PC-3 (cell line): ENCODE data around the gene ARHGEF4. TPM values are rescaled to one million over a fixed set of nuclear protein-coding genes. Genes with fewer than 3 reads are reported as not detected.

Experiments used
- ATAC-seq: fragments of 200-7000 bp; cut with Tn5 transposase; 2 replicates; pipeline ENCODE4 v1.9.1; 2020; ENCODE audit warnings: mild to moderate bottlenecking, moderate library complexity
- BruUV-seq: library from RNA; stranded (reverse); fragments of 400-500 nt; replicated peaks from 2 replicates; lab custom pipeline; 2021; lab: Mats Ljungman, UMichigan
- CTCF ChIA-PET: fragments of 300-600 bp; sonication (Branson Sonifier 250); formaldehyde crosslinking; loops from one replicate; lab custom pipeline; 2022; ENCODE audit warnings: antibody characterized with exemption; lab: Charles Lee
- POLR2A ChIA-PET: fragments of 300-600 bp; sonication (Branson Sonifier 250); formaldehyde crosslinking; loops from one replicate; lab custom pipeline; 2022; ENCODE audit warnings: antibody characterized with exemption; ENCODE audit not compliant: unreplicated experiment; lab: Charles Lee
- DNase-seq: peaks from one replicate; pipeline ENCODE4 v3.0.0-alpha.2; 2015
- H2AFZ ChIP-seq: fragments of 300-600 bp; sonication (generic); 2 replicates; pipeline ENCODE4 v1.6.0; 2016; ENCODE audit warnings: antibody characterized with exemption, low read length
- H3F3A ChIP-seq: fragments of 300-600 bp; sonication (generic); one replicate; pipeline ENCODE4 v1.6.0; 2017; ENCODE audit warnings: antibody characterized with exemption, low read length, control low read depth, mild to moderate bottlenecking; ENCODE audit not compliant: unreplicated experiment
- H3K27ac ChIP-seq: fragments of 300-600 bp; sonication (generic); 2 replicates; pipeline ENCODE4 v1.5.1; 2016; ENCODE audit warnings: mild to moderate bottlenecking, low read length
- H3K27me3 ChIP-seq: fragments of 300-600 bp; sonication (generic); 2 replicates; pipeline ENCODE4 v1.6.1; 2016; ENCODE audit warnings: low read length, mixed read lengths
- H3K36me3 ChIP-seq: fragments of 300-600 bp; sonication (generic); 2 replicates; pipeline ENCODE4 v1.6.1; 2016; ENCODE audit warnings: low read depth, mixed run types, low read length, mixed read lengths
- H3K4me1 ChIP-seq: fragments of 300-600 bp; sonication (generic); 2 replicates; pipeline ENCODE4 v1.5.1; 2016; ENCODE audit warnings: low read length; ENCODE audit not compliant: insufficient read depth
- H3K4me2 ChIP-seq: fragments of 300-600 bp; sonication (generic); 2 replicates; pipeline ENCODE4 v1.6.0; 2016; ENCODE audit warnings: low read length
- H3K4me3 ChIP-seq: fragments of 300-600 bp; sonication (generic); 2 replicates; pipeline ENCODE4 v1.5.1; 2016; ENCODE audit warnings: mild to moderate bottlenecking, low read length, mixed read lengths
- H3K79me2 ChIP-seq: fragments of 300-600 bp; sonication (generic); 2 replicates; pipeline ENCODE4 v1.6.1; 2017; ENCODE audit warnings: low read length, mixed read lengths
- H3K9ac ChIP-seq: fragments of 300-600 bp; sonication (generic); 2 replicates; pipeline ENCODE4 v1.6.0; 2016; ENCODE audit warnings: mild to moderate bottlenecking, low read length
- H3K9me2 ChIP-seq: fragments of 300-600 bp; sonication (generic); replicated peaks from 2 replicates; pipeline ENCODE4 v1.6.1; 2016; ENCODE audit warnings: mixed run types, low read length, mixed read lengths
- H3K9me3 ChIP-seq: fragments of 300-600 bp; sonication (generic); 2 replicates; pipeline ENCODE4 v1.6.1; 2016; ENCODE audit warnings: low read length, mixed read lengths
- H4K20me1 ChIP-seq: fragments of 300-600 bp; sonication (generic); 2 replicates; pipeline ENCODE4 v1.6.1; 2016; ENCODE audit warnings: low read length, mixed read lengths
- EZH2 ChIP-seq: fragments of 300-600 bp; sonication (generic); IDR thresholded peaks from one replicate; pipeline ENCODE4 v1.6.1; 2017; ENCODE audit warnings: antibody characterized with exemption, mild to moderate bottlenecking, low read length; ENCODE audit not compliant: unreplicated experiment
- EZH2phosphoT487 ChIP-seq: fragments of 300-600 bp; sonication (generic); IDR thresholded peaks from 2 replicates; pipeline ENCODE4 v1.6.1; 2018; ENCODE audit warnings: mild to moderate bottlenecking, antibody characterized with exemption, low read length, borderline replicate concordance
- intact Hi-C: fragments of 100-400 bp; cut with micrococcal nuclease; formaldehyde crosslinking; loops from 2 replicates; pipeline ENCODE4 v1.9.0; 2023
- total RNA-seq: library from RNA; depleted of rRNA; stranded (reverse); fragments of >200 nt; gene quantifications from 2 replicates; pipeline ENCODE4 v1.2.3, GENCODE V29; 2014
- TF ChIP-seq, protein P1 (sequence below): fragments of 300-600 bp; sonication (generic); conservative IDR thresholded peaks from 2 replicates; pipeline ENCODE4 v1.5.1; 2017; ENCODE audit warnings: antibody characterized with exemption, low read depth, mild to moderate bottlenecking, low read length

ARHGEF4 gene
- total RNA-seq, 1 experiment from 2014 or later = 21.5 TPM

DNA sequence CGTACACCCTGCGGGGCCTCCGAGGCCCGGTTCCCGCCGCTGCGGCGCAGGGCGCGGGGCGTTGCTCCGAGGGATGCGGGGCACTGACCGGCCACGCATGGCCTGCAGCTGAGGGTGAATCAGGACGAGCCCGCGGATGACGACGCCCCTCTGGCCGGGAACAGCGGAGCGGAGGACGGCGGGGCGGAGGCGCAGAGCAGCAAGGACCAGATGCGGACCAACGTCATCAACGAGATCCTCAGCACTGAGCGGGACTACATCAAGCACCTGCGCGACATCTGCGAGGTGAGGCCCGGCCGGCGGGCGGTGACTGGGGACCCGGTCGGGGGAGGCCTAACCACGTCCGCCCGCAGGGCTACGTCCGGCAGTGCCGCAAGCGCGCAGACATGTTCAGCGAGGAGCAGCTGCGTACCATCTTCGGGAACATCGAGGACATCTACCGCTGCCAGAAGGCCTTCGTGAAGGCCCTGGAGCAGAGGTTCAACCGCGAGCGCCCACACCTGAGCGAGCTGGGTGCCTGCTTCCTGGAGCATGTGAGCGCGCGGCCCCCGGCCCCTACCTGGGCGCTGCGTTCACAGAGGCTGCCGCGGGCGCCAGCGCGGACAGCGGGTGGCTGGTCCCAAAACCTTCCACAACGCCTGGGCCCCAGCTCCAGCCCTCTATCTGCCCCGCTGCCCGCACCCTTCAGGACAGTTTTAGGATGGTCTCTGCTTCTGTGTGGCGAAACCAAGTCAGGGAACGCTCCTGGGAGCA is 203.4 kb downstream of the ARHGEF4 start:
- Histone ChIP-seq H3K9me2 (no peaks in the 10 kb centered on the region), H3K9ac (no peak overlapping the region), H3K79me2 (no peaks in the 10 kb centered on the region), H3K4me3 (no peak overlapping the region), H3K36me3 (no peaks in the 10 kb centered on the region), H3K9me3 (no peaks in the 10 kb centered on the region), H4K20me1 (no peaks in the 10 kb centered on the region), H3F3A (no peaks in the 10 kb centered on the region), H3K27me3 (no peaks in the 10 kb centered on the region), H3K4me2 (no peak overlapping the region), H3K27ac (no peak overlapping the region), H2AFZ (no peak overlapping the region), H3K4me1 (no peaks in the 10 kb centered on the region)
- POLR2A ChIA-PET = no interaction called here
- no peak for DNase-seq
- ATAC-seq = no peak
- intact Hi-C loops = no loop called here
- TF ChIP-seq EZH2 (no peak), EZH2phosphoT487 (no peak)
- TF ChIP-seq, protein P1, sequence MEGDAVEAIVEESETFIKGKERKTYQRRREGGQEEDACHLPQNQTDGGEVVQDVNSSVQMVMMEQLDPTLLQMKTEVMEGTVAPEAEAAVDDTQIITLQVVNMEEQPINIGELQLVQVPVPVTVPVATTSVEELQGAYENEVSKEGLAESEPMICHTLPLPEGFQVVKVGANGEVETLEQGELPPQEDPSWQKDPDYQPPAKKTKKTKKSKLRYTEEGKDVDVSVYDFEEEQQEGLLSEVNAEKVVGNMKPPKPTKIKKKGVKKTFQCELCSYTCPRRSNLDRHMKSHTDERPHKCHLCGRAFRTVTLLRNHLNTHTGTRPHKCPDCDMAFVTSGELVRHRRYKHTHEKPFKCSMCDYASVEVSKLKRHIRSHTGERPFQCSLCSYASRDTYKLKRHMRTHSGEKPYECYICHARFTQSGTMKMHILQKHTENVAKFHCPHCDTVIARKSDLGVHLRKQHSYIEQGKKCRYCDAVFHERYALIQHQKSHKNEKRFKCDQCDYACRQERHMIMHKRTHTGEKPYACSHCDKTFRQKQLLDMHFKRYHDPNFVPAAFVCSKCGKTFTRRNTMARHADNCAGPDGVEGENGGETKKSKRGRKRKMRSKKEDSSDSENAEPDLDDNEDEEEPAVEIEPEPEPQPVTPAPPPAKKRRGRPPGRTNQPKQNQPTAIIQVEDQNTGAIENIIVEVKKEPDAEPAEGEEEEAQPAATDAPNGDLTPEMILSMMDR = no peak
- CTCF ChIA-PET = no interaction called here
- BruUV-seq = no TSS peak

DNA sequence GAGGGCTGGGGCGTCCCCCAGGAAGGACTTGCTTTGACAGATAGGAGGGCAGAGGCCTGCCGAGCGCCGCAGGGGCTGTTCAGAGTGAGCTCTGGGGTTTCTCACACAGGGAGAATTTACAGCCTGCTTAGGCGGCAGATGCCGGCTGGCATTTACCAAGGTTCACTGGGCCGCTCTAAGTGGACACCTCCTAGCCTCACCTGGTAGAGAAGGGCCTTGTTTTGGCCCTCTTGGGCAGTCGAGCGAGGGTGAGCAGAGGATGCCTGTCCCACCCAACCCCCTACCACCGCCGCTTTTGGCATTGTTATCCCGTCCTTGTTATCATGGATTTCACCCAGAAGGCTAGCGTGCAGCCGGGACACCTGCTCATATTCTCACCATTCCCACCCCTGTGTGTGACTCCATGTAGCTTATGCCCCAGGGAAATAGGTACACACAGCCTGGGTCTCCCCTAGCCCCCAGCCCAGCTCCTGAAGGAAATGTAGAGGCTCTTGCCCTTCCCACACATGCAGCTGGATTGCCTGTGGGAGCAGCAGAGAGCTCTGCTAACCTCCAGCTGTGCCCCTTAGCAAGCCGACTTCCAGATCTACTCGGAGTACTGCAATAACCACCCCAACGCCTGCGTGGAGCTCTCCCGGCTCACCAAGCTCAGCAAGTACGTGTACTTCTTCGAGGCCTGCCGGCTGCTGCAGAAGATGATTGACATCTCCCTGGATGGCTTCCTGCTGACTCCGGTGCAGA is 204.1 kb downstream of the ARHGEF4 start:
- CTCF ChIA-PET = no interaction called here
- POLR2A ChIA-PET = no interaction called here
- BruUV-seq = no TSS peak
- H3K4me2 ChIP-seq = no peak overlapping the region
- no peaks in the 10 kb centered on the region for H4K20me1 ChIP-seq
- H3K4me1 ChIP-seq = no peaks in the 10 kb centered on the region
- ATAC-seq = no peak
- intact Hi-C loops = no loop called here
- no peak overlapping the region for H3K4me3 ChIP-seq
- H3K27ac ChIP-seq = no peak overlapping the region
- no peaks in the 10 kb centered on the region for H3K9me2 ChIP-seq
- TF ChIP-seq EZH2 (no peak), EZH2phosphoT487 (no peak)
- TF ChIP-seq, protein P1 = no peak
- H3K9me3 ChIP-seq = no peaks in the 10 kb centered on the region
- H3K27me3 ChIP-seq = no peaks in the 10 kb centered on the region
- no peaks in the 10 kb centered on the region for H3K79me2 ChIP-seq
- no peak for DNase-seq
- no peaks in the 10 kb centered on the region for H3F3A ChIP-seq
- no peak overlapping the region for H2AFZ ChIP-seq
- no peak overlapping the region for H3K9ac ChIP-seq
- no peaks in the 10 kb centered on the region for H3K36me3 ChIP-seq
